ENCODE data around the gene PNPLA6.

Gene PNPLA6

DNA sequence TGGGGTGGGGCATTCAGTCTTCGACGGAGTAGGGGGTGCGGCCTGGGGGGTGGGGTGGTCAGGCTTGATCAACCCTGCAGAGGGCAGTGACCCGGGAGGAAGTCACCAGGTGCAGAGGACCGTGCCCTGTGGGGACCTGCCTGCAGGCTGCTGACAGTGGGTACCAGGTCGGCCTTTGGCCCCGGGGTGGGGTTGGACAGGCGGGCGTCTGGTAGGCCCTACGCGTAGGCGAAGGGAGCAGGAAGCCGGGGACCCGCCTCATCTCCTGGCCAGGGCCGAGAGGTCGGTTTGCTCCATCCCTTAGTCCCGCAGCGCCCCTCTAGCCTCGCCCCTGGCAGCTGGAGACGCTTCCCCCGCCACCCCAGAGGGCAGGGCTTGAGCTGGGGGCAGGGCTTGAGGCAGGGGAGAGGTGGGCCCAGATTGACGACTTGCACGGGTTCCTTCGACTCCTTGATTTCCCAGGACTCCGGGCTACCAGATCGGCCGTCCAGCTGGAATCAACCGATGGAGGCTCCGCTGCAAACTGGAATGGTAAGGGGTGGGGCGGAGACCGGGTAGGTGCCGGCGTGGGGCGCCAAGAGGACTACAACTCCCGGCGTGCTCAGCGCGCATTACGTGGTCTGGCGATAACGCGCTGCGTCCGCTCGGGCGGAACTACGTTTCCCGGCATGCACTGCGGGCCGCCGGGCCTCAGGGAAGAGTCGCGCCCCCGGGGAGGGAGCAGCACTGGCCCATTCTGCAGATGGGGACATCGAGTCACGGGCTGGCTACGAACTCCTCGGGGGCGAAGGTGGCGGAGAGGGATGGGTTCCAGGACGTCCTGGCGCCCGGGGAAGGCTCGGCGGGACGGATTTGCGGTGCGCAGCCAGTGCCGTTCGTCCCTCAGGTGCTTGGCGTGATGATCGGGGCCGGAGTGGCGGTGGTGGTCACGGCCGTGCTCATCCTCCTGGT lies at the start of gene PNPLA6:
PNPLA6 (plus strand) TSS at position 671 of the 951 bp plus-strand sequence; CDS start at position 743, 72 bp downstream.
- peak; percentile 89 for DNase-seq

DNA sequence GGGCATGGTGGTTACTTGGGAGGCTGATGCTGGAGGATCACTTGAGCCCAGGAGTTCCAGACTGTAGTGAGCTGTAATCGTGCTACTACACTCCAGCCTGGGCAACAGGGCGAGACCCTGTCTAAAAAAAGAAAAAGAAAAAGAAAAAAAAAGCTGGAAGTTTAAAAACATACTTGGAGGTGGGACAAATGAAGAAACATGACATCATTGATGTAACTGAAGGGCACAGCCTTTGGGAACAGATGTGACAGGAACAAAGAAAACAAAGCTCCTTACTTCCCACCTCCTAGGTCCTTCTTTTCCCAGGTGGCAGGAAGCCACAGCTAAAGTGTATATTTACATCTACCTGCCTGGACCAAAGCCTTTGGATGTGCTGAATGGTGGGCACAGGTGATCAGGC lies 48.6 kb upstream of the PNPLA6 start:
- DNase-seq = no peak

DNA sequence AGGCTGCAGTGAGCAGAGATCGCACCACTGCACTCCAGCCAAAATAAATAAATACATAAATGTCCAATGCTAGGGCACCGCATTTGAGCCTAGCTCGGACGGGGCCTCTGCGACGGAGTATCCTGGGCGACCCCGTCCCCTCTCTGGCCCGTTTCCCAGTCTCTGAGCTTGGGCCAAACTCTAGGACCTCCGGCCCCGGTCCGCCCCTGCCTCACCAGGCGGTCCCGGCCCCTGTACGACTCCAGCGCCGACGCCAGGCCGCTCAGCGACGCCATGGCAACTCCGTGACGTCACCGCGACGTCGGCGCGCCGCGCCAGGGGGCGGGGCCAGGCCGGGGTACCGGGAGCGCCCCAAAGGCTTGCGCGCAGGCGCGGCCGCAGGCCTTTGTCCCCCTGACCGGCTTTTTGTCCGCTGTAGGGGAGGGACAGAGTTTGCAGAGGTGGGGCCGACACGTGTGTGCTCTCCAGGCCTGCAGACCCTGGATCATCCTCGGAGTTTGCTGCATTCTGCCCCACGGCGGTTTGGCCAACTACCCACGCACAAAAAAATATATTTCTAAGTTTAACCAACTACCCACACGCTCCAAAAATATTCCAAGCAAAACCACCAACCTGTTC lies 46.7 kb upstream of the PNPLA6 start, which contains the start of gene PEX11G:
PEX11G (minus strand) TSS at position 300 of the 618 bp plus-strand sequence; CDS start at position 275, 25 bp downstream.
- DNase-seq = peak; percentile 86

DNA sequence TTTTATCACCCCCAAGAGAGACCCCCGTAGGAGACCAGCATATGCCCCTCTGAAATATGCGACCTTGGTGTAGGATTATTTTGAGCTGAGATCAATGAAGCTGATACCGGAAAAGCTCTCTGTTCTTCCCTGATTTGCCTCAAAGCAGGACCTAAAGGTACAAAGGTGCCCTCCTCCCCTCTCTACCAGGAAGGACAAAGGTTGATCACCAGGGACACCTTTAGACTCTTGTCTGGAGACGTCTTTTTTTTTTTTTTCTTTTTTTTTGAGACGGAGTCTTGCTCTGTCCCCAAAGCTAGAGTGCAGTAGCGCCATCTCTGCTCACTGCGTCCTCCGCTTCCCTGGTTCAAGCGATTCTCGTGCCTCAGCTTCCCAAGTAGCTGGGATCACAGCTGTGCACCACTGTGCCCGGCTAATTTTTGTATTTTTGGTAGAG lies 45.9 kb upstream of the PNPLA6 start:
- no peak for DNase-seq

DNA sequence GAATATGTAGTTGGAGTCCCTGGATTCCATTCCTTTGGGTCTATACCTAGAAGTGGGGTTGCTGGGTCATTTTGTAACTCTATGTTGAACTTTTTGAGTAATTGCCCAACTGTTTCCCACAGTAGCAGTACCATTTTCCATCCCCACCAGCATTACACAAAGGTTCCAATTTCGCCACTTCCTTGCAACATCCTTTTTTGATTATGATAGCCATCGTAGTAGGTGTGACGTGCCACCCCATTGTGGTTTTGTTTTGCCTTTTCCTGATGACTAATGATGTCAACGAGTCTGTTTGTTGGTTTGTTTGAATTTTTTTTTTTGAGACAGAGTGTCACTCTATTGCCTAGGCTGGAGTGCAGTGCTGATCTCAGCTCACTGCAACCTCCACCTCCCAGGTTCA lies 43.4 kb upstream of the PNPLA6 start:
- no peak for DNase-seq

DNA sequence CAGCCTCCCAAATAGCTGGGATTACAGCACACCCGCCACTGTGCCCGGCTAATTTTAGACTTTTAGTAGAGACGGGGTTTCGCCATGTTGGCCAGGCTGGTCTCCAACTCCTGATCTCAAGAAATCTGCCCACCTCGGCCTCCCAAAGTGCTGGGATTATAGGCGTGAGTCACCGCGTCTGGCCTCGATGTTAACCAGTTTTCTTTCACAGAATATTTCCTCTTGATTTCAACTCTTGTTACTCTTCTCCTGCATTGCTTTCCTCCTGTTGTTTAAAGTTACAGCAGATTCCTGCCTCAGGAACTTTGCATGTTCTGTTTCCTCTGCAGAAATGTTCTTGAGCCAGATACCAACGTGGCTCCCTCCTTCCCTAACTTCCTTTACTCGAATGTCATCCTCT lies 43.0 kb upstream of the PNPLA6 start:
- no peak for DNase-seq

DNA sequence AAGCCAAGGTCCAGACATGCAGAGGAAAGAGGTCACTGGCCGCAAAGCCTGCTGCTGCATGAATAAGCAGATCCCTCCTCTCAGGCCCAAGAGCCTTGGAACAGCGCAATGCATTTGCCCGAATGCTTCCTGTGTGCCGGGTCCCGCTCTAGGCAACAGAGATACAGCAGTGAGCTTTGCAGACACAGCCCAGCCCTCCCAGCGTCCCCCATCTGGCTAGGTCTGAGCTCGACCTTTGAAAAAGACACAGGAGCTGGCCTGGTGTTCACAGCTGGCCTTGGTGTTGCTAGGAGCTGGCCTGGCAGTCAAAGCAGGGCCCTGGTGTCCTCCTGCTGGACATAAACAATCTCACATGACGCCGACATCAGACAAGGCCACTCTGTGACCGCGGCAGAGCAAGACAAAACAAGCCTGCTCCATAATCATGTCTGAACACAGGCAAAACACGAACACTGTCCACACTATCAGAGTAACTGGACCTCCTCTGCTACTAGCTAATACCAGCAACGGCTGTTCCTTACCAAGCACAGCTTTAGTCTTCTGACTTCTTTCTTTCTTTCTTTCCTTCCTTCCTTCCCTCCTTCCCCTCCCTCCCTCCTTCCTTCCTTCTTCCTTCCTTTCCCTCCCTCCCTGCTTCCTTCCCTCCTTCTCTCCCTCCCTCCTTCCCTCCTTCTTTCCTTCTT lies 41.0 kb upstream of the PNPLA6 start:
- DNase-seq = no peak

DNA sequence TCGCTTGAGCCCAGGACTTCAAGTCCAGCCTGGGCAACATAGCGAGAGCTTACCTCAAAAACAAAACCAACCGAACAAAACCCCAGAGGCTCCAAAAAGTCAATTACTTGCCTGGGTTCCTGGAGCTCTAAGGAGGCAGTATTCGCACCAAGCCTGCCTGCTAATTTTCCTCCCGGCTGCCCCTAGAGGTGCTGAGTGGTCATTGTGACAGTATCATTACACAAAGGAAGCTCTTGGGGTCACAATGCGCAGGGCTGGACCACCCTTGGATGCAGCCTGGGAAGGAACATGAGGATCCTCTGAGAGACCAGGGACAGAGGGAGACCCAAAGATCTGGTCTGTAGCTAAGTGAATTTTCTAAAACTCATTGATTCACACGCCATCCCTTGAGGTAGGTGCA lies 38.2 kb upstream of the PNPLA6 start:
- no peak for DNase-seq

DNA sequence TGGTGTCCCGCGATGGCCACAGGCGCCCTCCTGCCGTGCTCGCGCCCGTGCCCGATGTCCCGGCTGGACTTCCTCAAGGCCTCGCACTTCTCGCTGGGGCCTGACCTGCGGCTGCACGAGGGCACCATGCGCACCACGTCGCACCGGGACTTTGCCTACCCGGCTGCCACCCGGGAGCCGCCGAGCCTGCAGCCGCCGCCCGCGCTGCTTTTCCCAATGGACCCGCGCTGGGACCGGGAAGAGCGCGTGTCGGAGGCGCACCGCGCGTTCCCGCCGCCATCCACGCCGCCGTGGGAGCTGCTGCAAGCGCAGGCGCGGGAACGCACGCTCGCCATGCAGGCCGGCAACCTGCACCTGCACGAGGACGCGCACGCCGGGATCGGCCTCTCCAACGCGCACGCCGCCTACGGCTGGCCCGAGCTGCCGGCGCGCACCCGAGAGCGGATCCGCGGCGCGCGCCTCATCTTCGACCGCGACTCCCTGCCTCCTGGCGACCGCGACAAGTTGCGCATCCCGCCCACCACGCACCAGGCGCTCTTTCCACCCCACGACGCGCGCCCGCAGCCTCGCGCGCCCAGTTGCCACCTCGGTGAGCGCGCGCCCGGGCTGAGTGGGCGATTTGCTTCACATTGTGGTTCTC lies 34.6 kb upstream of the PNPLA6 start:
- DNase-seq = no peak

DNA sequence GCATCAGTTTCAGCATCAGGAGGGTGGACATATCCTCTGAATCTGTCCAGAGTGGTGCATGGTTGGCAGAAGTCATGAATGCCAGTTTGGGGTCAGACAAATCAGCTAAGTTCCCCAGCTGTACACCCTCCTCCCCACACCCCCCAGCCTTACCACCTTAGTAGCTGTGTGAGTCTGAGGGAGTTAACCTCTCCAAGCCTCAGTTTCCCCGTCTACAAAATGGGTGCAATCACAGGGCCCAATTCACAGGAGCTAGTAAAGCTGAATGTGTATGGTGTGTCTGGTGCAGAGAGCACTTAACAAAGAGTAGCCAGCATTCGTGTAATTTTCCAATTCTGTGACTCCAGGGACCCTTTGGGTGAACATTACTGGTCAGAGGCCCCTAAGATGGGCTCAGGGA lies 33.0 kb upstream of the PNPLA6 start:
- no peak for DNase-seq

DNA sequence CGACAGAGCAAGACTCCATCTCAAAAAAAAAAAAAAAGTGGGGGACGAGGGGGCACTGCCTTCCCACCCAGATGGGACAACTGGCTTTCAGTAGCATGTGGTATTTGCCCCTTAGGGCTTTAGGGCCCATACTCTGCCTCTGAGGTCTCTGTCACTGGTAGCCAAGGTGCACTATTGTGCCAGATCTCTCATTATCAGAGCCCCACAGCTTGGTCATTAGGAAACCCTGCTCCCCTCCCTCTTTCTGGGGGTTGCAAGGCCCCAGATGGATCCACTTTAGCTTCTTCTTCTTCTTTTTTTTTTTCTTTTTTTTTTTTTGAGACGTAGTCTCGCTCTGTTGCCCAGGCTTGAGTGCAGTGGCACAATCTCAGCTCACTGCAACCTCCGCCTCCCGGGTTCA lies 30.8 kb upstream of the PNPLA6 start:
- no peak for DNase-seq

DNA sequence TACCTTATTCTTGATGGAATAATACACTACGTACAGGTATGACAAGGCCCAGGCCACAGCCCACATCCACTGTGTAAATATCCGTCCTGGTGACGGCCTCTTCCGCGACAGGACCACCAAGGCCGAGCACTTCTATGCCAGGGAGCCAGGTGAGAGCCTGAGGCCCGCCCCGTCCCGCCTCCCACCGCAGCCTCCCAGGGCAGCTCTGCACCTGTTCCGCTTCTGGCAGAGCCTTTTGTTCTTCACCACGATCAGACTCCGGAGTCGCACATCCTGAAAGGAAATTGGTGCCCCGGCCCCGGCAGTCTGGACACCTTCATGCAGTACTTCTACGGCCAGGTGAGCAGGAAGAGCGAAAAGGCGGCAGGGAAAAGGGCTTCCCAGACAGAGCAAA lies 30.2 kb upstream of the PNPLA6 start:
- DNase-seq = no peak

DNA sequence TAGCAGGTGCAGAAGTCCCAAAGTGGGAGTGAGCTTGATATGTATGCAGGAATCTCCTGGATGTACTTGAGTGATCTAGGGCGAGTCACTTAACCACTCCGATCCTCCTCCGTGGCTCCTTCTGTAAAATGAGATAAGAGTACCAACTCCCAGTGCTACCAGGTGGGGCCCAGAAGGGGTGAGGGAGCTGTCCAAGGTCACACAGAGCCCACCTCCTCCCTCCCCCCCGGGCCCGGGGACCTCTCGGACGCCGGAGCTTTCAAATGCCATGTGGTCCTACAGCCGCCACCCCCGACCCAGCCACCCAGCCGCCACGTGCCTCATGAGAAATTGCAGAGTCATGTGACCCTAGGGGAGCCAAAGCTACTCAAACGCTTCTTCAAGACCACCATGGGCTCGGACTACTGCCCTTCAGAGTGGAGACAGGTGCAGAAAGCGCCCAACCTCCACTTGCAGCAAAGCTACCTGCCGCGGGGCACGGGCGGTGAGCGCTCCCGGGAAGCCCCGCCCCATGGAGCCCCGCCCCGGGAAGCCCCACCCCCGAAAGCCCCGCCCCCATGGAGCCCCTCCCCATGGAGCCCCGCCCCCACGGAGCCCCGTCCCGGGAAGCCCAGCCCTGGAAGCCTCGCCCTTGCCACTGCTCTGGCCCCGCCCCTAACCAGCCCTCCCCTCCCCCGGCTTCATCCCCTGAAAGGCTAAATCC lies 29.7 kb upstream of the PNPLA6 start:
- DNase-seq = no peak

DNA sequence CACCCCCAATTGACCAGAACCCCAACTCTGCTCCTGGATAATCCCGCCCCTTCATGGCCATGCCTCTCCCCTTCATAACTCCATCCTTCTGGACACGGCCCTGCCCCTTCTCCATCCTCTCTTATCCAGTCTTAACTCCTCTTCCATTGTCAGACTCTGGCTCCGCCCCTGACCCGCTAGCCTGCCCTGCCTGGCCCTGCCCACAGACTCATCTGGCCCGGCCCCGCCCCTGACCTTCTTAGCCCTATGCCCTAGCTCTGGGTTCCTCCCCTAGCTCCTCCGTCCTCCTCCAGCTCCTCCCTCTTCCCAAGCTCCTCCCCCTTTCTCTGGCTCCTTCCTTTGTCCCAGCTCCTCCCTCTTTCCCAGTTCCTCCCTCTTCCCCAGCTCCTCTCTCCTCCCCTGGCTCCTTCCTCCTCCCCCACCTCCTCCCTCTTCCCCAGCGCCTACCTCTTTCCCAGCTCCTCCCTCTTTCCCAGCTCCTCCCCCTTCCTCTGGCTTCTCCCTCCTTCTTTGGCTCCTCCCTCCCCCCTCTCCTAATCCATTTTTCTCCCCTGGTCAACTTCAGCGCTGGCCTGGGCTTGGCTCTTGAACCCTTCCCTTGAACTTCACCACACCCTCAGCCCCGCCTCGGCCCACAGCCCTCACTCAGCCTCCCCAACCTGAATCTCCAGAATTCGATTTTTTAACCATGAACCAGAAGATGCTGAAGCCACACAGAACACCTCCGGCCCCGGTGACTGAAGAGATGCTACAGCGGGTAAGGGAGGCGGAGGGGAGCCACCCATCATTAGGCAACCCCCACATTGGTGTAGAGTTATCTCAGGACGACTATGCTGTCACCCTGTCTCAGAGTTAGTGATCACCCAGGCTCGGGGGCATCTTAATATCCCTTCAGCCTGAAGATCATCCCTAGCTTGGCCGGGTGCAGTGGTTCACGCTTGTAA lies 28.9 kb upstream of the PNPLA6 start:
- DNase-seq = no peak

DNA sequence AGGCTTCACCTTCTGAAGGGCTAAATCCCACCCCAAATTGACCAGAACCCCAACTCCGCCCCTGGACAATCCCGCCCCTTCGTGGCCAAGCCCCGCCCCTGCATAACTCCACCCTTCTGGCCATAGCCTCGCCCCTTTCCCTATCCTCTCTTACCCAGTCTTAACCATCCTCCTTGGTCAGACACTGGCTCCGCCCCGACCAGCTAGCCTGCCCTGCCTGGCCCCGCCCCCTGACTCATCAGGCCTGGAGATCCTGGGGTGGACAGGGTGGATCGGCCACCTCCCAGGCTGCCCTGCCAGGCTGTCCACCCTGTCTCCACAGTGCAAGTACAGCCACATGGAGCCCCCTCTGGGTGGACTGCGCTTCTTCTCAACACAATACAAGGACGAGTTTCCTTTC lies 27.6 kb upstream of the PNPLA6 start:
- DNase-seq = no peak

DNA sequence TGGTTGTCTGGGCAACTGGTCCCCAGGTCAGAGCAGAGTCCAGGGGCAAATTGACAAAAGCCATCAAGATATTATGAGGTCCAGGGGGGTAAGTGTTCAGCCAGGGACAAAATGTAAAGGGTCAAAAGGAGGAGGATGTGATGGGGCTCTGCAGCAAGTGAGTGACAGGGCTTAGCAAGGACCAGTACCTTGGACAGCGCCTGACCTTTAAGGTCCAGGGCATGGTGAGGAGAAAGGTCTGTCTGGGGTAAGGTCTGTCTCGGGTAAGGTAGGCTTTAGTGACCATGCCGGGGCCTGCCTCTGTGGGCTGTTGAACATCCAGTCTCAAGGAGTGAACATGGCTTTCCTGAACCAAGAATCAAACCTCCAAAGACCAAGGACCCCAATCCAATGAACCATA lies 25.9 kb upstream of the PNPLA6 start:
- DNase-seq = no peak

DNA sequence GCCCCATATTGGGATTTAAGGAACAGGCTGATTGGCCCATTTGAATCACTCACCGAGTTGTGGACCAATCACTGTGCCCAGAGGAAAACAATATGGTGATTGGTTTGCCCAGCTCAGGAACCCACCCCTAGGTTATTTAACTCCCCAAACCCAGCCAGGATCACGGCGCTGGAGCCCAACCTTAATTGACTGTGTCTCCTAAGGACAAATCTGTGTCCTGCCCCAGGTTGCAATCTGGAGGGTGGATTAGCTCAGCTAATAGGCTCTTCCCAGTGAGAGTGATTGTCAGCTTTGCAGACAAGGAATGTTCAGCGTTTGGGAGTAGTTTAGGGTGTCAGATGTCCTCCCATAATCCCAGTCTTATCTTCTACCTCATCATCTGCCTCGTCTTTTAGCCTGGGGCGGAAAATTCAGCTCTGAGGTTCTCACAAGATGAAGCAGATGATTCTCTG lies 23.1 kb upstream of the PNPLA6 start:
- no peak for DNase-seq

DNA sequence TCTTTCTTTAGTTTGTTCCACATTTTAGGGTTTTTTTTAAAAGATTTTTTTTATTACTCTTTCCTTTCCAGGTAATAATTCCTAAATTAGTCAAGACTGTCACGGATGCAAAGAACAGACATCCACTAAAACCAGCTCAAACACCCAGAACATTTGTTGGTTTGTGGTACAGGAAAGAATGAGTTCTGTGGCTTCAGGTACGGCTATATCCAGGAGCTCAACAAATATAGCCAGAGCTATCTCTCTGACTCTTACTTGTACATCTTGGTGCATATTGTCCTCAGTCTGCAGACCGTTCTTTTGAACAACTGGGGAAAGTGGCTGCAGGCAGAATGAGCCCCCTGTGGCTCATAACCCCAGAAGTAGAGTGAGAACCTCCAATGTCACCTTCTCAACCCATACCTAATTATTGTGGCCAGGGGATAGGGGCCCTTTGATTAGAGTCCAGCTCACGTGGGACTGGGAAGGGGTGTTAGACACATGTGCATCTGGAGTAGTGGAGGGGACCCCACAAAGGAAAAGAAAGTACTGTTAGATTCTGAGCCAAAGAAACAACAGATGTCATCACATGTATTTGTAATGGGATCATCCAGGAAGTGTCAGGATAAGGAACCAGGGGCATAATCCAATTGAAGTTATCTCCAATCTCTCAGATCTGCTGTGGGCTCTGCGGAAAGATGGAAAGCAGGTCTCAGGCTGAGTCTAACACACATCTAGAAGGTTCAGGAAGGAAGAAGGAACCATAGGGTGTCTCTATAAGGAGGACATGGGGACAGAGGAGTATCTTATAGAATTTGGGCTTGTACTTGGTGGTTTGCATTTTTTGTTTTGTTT lies 21.5 kb upstream of the PNPLA6 start:
- no peak for DNase-seq

DNA sequence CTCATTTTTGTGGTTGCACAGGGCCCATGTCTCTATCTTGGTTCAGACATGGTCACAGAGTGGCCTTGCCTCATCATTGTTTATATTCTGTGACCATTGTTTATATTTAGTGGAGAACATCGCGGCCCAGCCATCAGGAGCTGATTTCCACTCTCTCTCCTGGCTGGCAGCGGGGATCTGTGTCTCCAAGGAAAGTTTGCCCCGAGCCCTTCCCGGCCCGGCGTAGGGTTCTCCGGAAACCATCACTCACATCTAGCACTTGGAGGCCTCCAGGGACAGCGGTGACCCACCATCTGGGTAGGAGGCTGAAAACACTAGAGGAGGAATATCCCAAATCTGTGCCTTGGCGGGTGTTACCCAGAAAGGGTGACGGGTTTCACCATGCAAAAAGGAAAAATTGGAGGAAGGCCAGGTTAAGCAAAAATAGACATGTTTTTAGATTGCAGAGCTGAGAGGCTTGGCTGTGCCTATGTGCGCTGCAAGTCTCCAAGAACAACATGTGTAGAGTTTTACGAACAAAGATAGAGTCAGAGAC lies 20.3 kb upstream of the PNPLA6 start:
- DNase-seq = no peak

DNA sequence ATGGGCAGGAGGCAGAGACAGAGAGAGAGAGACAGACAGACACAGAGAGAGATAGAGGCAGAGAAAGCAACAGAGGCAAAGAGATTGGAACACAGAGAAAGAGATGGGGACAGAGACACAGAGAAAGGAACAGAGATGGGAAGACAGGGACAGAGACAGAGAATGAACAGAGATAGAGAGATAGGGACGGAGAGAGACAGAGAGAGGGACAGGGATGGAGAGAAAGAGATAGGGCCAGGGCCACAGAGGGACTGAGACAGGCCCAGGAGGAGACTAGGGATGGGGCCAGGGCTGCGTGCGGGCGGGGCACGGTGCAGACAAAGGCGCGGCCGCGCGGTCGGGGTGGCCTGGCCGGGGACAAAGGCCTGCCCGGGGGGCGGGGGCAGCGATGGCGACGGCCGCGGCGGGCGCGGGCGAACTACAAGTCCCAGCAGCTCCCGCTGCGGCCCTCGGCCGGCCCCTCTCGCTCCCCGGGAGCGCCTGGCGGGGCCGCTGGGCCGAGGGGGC lies 19.8 kb upstream of the PNPLA6 start, which contains the start of gene ZNF358:
ZNF358 (plus strand) TSS at position 459 of the 507 bp plus-strand sequence. CDS start 3,140 bp downstream, outside the sequence.
- peak; percentile 25 for DNase-seq

All from activated gamma-delta T cell treated with Interleukin-2 at 50 U/mL for 16 hours (primary cell).